Occipital lobe (tissue), 3 donors: ENCODE data around the gene SSX4. TPM values are rescaled to one million over a fixed set of nuclear protein-coding genes. Genes with fewer than 3 reads are reported as not detected.
"Not testable (repeated sequence)": the region's sequence is repeated elsewhere in the genome, so short reads cannot be mapped to it uniquely, and the experiment has no call there.

Experiments
- DNase-seq: peaks from one replicate; lab custom pipeline; 2025; lab: John Stamatoyannopoulos, UW
- small RNA-seq: library from RNA; depleted of rRNA; stranded (forward); fragments of <200 nt; gene quantifications from one replicate; pipeline ENCODE3, GENCODE V24; 2014
- total RNA-seq: library from RNA; depleted of rRNA; stranded (reverse); fragments of >200 nt; gene quantifications from one replicate; pipeline ENCODE4 v1.2.3, GENCODE V29; 2014

SSX4 gene, protein sequence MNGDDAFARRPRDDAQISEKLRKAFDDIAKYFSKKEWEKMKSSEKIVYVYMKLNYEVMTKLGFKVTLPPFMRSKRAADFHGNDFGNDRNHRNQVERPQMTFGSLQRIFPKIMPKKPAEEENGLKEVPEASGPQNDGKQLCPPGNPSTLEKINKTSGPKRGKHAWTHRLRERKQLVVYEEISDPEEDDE
- total RNA-seq, result not detected

DNA sequence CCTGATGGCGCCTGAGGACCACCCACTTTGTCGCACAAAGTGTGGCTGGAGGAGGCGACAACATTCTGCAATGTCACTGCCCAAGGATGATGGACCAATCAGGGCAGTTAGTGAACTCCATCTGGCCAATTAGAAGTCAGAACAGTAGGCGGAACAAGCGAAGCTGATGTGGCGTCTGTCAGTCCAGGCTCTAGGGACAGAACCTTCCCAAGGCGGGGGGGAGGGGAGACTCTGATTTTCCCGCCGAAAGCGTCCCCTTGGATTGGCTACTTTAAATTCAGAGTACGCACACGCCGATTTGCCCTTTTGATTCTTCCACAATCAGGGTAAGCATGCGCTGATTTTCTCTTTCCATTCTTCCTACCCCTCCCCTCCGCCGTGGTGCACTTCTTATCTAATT lies at the start of gene SSX4:
TSS of gene SSX4 (plus strand) at position 301 of the 400 bp plus-strand sequence. CDS start 515 bp downstream, outside the sequence.
- DNase-seq, result not testable (repeated sequence)

DNA sequence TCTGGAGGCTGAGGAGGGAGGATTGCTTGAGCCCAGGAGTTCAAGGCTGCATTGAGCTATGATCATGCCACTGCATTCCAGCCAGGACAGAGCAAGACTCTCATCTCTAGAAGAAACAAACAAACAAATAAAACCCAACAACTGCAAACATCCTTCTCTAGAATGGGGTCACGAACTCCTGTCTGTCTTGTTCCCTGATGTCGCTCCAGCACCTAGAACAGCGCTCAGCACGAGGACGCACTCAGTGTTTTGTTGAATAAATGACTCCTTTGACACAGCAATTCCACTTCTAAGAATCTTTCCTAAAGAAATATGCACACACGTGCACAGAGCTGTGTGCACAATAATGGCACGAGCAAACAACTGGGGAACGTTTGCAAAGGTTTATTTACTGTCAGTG lies 37.3 kb upstream of the SSX4 start:
- not testable (repeated sequence) for DNase-seq

DNA sequence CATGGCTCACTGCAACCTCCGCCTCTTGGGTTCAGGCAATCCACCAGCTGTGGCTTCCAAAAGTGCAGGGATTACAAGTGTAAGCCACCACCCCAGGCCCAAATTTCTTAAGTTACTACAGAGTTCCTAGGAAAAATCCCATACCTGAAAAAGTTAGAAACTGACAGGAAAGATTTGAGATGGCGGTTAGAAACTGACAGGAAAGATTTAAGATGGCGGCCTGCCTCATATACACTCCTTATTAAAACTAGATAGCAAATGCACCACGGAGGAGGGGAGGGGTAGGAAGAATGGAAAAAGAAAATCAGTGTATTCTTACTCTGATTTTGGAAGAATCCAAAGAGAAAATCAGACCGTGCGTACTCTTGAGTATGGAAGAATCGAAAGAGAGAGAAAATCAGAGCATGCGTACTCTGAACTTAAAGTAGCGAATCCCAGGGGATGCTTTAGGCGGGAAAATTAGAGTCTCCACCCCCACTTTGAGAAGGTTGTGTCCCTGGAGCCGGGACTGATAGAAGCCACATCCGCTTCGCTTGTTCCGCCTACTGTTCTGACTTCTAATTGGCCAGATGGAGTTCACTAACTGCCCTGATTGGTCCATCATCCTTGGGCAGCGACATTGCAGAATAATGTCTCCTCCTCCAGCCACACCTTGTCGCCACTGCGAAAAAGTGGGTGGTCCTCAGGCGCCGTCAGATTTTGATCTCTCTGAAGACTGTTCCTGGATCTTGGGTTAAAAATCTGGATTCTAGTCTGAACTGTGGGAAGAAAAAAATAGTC lies 26.8 kb upstream of the SSX4 start, which contains the start of gene SSX3:
TSS of gene SSX3 (minus strand) at position 389 of the 780 bp plus-strand sequence. CDS start 1,454 bp downstream, outside the sequence.
- DNase-seq, result not testable (repeated sequence)

DNA sequence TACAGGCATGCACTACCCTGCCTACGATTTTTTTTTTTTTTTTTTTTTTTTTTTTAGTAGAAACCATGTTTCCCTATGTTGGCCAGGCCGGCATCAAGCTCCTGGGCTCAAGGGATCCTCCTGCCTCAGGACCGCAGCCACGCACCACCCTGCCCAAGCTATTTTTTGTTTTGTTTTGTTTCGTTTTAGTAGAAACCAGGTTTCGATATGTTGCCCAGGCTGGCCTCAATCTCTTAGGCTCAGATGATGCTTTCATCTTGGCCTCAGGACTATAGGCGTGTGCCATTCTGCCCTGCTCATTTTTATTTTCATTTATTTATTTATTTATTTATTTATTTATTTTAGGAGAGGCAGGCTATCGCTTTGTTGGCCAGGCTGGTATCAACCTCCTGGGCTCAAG lies 25.7 kb upstream of the SSX4 start:
- no peak for DNase-seq

DNA sequence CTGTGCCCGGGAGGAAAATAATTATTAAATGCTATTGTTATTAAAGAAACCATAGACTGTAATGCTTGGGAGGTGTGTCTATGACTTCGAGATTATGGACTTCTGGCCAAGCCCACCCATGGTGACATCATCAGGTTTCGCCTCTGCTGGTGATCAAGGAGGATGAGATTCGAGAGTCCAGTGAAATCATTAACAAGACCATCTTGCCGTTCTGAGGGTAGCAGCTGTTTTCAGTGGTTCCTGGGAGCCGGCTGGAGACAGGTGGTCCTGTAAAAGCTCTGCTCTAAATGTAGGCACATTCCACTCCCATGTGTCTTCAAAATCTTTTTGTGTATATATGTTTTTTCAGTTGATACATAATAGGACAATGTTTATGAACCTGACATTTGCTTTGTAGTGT lies 24.1 kb upstream of the SSX4 start:
- not testable (repeated sequence) for DNase-seq

DNA sequence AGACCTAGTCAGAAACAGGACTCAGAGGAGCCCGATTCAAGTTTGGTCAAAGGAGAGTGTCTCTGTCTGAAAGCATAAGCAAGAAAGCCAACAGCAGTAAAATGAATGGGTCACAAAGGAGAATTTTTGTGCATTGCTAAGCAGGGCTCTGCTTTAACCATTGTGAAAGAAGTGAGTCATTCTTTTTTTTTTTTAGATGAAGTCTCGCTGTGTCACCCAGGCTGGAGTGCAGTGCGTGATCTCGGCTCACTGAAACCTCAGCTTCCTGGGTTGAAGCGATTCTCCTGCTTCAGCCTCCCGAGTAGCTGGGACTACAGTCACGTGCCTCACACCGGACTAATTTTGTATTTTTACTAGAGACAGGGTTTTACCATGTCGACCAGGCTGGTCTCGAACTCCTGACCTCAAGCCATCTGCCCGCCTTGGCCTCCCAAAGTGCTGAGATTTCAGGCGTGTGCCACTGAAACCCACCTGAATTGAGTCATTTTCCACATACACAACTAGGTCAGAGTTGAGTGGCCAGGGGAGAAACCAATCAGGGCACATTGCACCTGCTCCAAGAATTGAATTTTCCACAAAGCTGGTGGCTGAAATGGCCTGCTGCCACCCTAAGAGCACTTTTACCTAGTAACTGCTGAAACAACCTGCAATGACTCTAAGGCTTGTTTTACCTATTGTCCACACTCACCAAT lies 15.5 kb upstream of the SSX4 start:
- DNase-seq, result not testable (repeated sequence)

DNA sequence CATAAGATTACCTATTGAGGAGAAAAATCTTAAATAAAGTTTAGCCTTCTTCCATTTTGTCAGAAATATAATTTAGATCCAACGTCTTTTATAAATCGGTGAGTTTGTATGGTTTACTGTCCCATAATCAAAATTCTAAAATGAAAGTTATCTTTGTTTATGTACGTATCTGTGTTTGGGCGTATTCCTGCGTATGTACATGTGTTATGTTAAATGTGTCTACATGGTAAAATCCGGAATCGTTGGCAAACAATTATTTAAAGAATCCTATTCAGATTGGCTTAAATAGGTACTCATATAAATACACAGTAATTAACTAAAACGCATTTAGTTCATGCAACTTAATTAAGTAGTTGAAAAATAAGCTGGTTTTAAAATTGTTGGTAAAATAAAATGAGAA lies 12.9 kb upstream of the SSX4 start:
- DNase-seq, result not testable (repeated sequence)

DNA sequence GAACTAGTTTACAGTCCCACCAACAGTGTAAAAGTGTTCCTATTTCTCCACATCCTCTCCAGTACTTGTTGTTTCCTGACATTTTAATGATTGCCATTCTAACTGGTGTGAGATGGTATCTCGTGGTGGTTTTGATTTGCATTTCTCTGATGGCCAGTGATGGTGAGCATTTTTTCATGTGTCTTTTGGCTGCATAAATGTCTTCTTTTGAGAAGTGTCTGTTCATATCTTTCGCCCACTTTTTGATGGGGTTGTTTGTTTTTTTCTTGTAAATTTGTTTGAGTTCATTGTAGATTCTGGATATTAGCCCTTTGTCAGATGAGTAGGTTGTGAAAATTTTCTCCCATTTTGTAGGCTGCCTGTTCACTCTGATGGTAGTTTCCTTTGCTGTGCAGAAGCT lies 13.6 kb downstream of the SSX4 start:
- not testable (repeated sequence) for DNase-seq

DNA sequence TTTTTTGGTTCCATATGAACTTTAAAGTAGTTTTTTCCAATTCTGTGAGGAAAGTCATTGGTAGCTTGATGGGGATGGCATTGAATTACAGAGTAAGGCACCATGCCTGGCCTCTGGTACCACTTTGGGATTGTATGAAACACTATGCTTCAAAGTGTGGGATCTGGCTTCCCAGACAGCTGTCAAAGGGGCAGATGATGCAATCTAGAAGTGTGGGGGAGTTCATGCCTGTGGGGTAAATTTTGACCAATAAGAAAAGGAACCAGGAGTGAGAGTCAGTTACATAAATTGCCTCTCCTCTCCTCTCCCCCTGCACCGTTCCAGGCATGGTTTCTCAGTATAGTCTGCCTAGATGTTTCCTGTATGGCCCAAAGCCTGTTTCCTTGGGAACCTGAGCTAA lies 14.5 kb downstream of the SSX4 start:
- not testable (repeated sequence) for DNase-seq

DNA sequence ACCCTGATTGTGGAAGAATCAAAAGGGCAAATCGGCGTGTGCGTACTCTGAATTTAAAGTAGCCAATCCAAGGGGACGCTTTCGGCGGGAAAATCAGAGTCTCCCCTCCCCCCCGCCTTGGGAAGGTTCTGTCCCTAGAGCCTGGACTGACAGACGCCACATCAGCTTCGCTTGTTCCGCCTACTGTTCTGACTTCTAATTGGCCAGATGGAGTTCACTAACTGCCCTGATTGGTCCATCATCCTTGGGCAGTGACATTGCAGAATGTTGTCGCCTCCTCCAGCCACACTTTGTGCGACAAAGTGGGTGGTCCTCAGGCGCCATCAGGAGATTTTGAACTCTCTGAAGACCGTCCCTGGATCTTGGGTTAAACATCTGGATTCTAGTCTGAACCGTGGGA lies 28.5 kb downstream of the SSX4 start, which contains the start of gene SSX4B:
TSS of gene SSX4B (minus strand) at position 101 of the 400 bp plus-strand sequence. CDS start 588 bp downstream, outside the sequence.
- DNase-seq, result not testable (repeated sequence)

DNA sequence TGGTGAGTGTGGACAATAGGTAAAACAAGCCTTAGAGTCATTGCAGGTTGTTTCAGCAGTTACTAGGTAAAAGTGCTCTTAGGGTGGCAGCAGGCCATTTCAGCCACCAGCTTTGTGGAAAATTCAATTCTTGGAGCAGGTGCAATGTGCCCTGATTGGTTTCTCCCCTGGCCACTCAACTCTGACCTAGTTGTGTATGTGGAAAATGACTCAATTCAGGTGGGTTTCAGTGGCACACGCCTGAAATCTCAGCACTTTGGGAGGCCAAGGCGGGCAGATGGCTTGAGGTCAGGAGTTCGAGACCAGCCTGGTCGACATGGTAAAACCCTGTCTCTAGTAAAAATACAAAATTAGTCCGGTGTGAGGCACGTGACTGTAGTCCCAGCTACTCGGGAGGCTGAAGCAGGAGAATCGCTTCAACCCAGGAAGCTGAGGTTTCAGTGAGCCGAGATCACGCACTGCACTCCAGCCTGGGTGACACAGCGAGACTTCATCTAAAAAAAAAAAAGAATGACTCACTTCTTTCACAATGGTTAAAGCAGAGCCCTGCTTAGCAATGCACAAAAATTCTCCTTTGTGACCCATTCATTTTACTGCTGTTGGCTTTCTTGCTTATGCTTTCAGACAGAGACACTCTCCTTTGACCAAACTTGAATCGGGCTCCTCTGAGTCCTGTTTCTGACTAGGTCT lies 43.8 kb downstream of the SSX4 start:
- DNase-seq, result not testable (repeated sequence)

DNA sequence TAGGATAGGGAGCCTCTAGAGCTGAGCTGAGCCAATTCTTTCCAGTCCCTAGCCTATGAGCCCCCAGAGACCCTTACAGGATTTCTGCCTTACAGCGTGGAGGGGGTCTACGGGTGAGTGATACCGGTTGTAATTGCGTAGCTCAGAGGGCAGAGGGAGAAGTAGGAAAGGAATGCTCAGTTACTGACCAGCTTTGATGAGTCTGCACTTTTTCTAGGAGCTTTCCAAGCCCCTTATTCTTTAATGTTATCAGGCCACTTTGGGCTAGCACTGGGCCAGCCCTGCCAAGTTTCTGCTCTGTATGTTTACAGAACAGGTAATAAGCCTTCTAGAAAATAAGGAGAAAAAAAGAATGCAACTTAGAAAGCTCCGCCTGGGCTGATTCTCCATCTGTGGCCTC lies 46.3 kb downstream of the SSX4 start:
- DNase-seq, result not testable (repeated sequence)

DNA sequence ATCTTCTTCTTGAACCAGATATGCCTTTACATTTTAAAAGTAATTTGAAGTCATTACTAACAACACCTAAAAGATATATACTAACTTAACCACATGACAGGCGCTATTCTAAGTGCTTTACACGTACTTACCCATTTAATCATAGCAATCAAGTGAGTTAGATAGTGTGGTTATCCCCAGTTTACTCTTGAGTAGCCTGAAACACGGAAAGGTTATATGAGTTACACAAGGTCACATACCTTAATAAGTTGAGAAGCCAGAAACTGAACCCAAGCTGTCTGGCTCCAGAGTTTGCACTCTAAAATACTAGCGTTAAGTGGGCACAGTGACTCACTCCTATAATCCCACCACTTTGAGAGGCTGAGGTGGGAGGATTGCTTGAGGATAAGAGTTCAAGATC lies 46.8 kb downstream of the SSX4 start:
- not testable (repeated sequence) for DNase-seq

DNA sequence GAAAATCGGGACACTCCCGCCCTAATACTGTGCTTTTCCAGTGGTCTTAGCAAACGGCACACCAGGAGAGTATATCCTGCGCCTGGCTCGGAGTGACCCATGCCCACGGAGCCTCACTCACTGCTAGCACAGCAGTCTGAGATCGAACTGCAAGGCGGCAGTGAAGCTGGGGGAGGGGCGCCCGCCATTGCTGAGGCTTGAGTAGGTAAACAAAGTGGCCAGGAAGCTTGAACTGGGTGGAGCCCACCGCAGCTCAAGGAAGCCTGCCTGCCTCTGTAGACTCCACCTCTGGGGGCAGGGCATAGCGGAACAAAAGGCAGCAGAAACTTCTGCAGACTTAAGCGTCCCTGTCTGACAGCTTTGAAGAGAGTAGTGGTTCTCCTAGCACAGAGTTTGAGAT lies 50.4 kb downstream of the SSX4 start:
- DNase-seq, result not testable (repeated sequence)

Small RNAs within 50 kb of the gene (small RNA-seq; reads per million reads assigned to genes)
- gene AL606490.4 (not detected), gene AL606490.7 (not detected), gene AL606490.9 (not detected)

Other genes starting within 250 kb of the SSX4 start
- gene SSX5, start 186.7 kb upstream of the SSX4 start, total RNA-seq, result not detected
- gene SSX1, start 128.1 kb upstream of the SSX4 start, total RNA-seq, result not detected
- gene SSX3, start 26.8 kb upstream of the SSX4 start, total RNA-seq, result not detected
- gene SSX4B, start 28.4 kb downstream of the SSX4 start, total RNA-seq, result not detected
- 26.5 TPM for gene SLC38A5, start 86.7 kb downstream of the SSX4 start, total RNA-seq
- gene FTSJ1, start 92.7 kb downstream of the SSX4 start, total RNA-seq, result 36.3 TPM
- 5.5 TPM for gene PORCN, start 125.5 kb downstream of the SSX4 start, total RNA-seq
- gene EBP, start 138.3 kb downstream of the SSX4 start, total RNA-seq, result 43.5 TPM
- gene TBC1D25, start 156.2 kb downstream of the SSX4 start, total RNA-seq, result 6.2 TPM
- gene RBM3, start 190.9 kb downstream of the SSX4 start, total RNA-seq, result 172 TPM
- gene WDR13, start 214.0 kb downstream of the SSX4 start, total RNA-seq, result 80.0 TPM